Measurements from ENCODE around the gene ALKBH7.
"Not testable (repeated sequence)": the region's sequence is repeated elsewhere in the genome, so short reads cannot be mapped to it uniquely, and the experiment has no call there.

The ALKBH7 gene

DNA sequence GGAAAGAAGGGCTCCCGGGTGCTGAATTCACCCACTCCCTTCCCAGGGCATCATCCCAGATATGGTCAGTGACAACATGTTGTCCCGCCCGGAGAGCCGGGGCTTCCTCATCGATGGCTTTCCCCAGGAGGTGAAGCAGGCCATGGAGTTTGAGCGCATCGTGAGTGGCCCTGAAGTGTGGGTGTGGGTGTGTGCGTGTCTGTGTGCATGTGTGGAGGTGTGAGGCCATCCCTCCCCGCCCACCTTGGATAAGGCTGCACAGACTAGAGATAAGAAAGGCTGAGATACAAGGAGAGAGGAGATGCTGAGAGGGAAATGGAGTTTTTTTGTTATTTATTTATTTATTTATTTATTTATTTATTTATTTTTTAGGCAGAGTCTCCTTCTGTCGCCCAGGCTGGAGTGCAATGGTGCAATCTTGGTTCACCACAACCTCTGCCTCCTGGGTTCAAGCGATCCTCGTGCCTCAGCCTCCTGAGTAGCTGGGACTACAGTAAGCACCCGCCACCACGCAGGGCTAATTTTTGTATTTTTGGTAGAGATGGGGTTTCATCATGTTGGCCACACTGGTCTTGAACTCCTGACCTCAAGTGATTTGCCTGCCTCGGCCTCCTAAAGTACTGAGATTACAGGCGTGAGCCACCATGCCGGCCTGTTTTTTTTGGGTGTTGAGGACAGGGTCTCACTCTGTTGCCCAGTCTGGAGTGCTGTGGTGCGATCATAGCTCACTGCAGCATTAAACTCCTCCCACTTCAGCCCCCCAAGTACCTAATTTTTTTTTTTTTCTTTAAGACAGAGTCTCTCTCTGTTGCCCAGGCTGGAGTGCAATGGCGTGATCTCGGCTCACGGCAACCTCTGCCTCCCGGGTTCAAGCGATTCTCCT, 27.7 kb downstream of the ALKBH7 start:
- not testable (repeated sequence) for DNase-seq (ENCODE audit: low read depth in 2 of 2)

- DNase-seq (ENCODE audit: low read depth in 2 of 2), result no peak
These were observed 29.5 kb downstream of the ALKBH7 start for GRCh38 chr19:6402058-6402457.

DNA sequence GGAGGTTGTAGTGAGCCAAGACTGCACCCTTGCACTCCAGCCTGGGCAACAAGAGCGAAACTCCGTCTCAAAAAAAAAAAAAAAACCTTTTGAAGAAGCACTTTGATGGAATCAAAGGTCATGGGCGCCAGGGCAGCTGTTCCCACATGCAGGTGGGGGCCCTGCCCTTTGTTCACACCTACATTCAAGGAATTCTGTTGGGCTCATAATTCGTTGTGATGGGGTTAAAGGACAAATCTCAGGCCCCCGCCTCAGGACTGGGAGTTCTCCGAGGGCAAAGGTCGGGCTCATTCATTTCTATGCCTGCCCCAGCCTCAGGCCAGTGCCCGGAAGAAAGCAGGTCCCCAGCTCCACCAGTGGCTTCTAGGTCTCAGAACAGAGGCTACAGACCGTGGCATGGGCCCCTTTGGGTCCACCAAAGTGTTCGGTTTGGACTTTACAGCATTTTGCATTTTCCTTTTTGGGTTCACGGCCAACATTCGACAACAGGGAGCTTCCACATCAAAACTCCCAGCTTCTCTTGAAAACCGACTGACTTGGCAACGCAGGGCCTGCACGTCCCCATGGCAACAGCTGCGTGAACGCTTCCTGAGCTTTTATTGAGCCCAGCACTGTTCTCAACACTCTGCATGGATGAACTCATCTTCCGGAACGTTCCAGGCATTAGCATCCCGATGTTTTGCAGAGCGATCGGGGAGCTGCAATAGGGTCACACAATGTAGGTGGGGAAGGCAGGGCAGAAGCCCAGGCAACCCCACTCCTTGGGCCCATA, 30.4 kb downstream of the ALKBH7 start:
- DNase-seq (ENCODE audit: low read depth in 2 of 2), result no peak

- DNase-seq (ENCODE audit: low read depth in 2 of 2), result no peak
These were observed 33.8 kb downstream of the ALKBH7 start for GRCh38 chr19:6406401-6406800.

DNA sequence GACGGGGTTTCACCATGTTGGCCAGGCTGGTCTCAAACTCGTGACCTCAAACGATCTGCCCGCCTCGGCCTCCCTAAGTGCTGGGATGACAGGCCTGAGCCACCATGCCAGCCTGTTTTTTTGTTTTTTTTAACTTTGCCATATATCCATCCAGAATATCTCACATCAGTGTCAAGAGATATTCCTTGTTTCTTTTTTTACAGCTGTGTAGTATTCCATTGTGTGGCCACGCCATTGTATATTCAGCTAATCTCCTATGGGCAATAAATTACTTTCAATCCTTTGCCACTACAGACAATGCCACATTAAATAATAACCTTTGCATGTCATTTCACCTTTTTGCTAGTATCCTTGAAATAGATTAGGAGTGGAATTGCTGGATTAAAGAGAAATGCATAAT, 36.8 kb downstream of the ALKBH7 start:
- no peak for DNase-seq (ENCODE audit: low read depth in 2 of 2)

- DNase-seq (ENCODE audit: low read depth in 2 of 2), result no peak
These were observed 39.5 kb downstream of the ALKBH7 start for GRCh38 chr19:6412061-6412446.

GRCh38 chr19:6412447-6413091, 40.0 kb downstream of the ALKBH7 start:
- DNase-seq (ENCODE audit: low read depth in 2 of 2), result peak in 1 of 2 donors; percentile 24

- no peak for DNase-seq (ENCODE audit: low read depth in 2 of 2)
These were observed 40.7 kb downstream of the ALKBH7 start for GRCh38 chr19:6413291-6413690.

DNA sequence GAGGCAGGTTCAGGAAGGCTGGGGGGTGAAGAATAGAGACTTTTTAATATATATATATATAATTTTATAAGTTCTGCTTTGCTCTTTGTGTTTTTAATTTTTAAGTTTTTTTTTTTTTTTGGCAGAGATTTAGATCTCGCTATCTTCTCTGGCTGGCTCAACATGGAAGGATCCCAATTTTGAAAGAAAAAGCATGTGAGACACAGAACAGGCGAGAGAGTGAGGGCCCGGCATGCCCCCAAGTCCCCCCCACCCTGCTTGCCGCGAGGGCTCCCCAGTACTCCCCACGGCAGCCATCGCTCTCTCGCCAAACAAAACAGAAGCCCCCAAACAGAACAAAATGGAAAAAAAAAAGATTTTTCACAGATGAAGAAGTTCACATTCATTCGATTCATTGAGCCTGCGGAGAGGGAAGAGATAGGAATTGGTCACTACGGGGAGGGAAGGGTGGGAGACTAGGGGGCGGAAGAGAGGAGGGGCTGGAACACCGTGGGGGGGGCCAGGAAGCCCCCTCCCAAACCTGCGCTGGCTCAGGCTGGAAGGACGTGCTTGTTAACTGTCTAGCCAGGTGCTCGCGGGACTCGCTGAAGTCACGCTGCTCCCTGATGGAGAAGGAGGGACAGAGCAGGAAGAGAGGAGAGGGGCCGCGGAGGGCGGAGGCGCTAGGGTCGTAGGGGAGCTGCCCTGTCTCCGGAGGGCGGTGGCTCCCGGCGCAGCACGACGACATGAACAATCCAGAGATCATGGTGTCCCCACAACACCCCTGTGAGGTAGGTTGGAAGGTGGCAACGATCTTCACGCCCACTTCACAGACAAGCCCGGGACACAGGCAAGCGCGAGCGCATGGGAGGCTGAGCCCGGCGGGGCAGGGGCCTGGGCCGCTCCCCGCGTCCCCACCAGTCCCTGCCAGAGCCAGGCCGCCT, 41.4 kb downstream of the ALKBH7 start:
- no peak for DNase-seq (ENCODE audit: low read depth in 2 of 2)

GRCh38 chr19:6414793-6415590, 42.4 kb downstream of the ALKBH7 start:
- no peak for DNase-seq (ENCODE audit: low read depth in 2 of 2)

GRCh38 chr19:6415591-6416190, 43.1 kb downstream of the ALKBH7 start:
- no peak for DNase-seq (ENCODE audit: low read depth in 2 of 2)

- DNase-seq (ENCODE audit: low read depth in 2 of 2), result no peak
These were observed 44.2 kb downstream of the ALKBH7 start for GRCh38 chr19:6416658-6417405.

GRCh38 chr19:6417713-6418561, 45.3 kb downstream of the ALKBH7 start:
- no peak for DNase-seq (ENCODE audit: low read depth in 2 of 2)

DNA sequence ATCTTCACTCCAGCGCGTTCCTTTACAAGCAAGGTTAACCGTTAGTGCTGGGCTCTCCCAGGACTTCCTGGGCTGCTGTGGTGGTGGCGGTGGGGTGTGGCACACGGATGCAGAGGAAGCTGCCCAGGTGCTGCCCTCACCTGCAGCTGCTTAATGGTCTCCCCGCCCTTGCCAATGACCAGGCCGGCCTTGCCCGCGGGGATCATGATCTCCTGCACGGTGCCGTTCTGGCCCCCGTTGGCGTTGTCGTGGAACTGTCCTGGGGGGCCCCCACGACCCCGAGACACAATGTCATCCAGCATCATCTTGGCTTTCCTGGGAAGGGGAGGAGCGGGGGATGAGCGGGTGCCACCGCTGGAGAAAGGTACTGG, 46.0 kb downstream of the ALKBH7 start:
- DNase-seq (ENCODE audit: low read depth in 2 of 2), result no peak

GRCh38 chr19:6421075-6422014, 48.8 kb downstream of the ALKBH7 start:
- DNase-seq (ENCODE audit: low read depth in 2 of 2), result no peak

- peak in 1 of 2 donors; percentile 32 for DNase-seq (ENCODE audit: low read depth in 2 of 2)
These were observed 51.1 kb downstream of the ALKBH7 start for GRCh38 chr19:6423499-6424194.
